Endothelial cell of umbilical vein (primary cell): Measurements from ENCODE around the gene BHLHA15. TPM values are rescaled to one million over a fixed set of nuclear protein-coding genes. Genes with fewer than 3 reads are reported as not detected.

ENCODE experiments used
- BruUV-seq: library from RNA; stranded (reverse); fragments of 400-500 nt; replicated peaks from 2 replicates; lab custom pipeline; 2021; lab: Mats Ljungman, UMichigan
- CTCF ChIA-PET: fragments of 300-600, 350-600 bp; sonication (Branson Sonifier 250); formaldehyde crosslinking; loops from one replicate; lab custom pipeline; 2021; ENCODE audit warnings: antibody characterized with exemption, inconsistent platforms; lab: Charles Lee
- POLR2A ChIA-PET: fragments of 300-600, 350-600 bp; sonication (Branson Sonifier 250); formaldehyde crosslinking; loops from one replicate; lab custom pipeline; 2021; ENCODE audit warnings: antibody characterized with exemption, inconsistent platforms; lab: Charles Lee
- DNase-seq: peaks from one replicate; pipeline ENCODE4 v3.0.0-alpha.2; 2011; ENCODE audit warnings: low read depth, low spot score
- FAIRE-seq: peaks from 2 replicates; lab custom pipeline; 2011; peaks lifted over from hg19 to GRCh38; lab: Jason Lieb, UNC
- H2AFZ ChIP-seq: 2 replicates; pipeline ENCODE4 v1.6.0; 2012; ENCODE audit warnings: low read depth, low read length, control low read depth, inconsistent platforms
- H3K27ac ChIP-seq: 2 replicates; pipeline ENCODE4 v1.5.1; 2011; ENCODE audit warnings: low read depth, mild to moderate bottlenecking, control low read depth, low read length, moderate library complexity; ENCODE audit not compliant: insufficient read depth
- H3K27me3 ChIP-seq, 2 experiments: 2 replicates each; pipeline versions ENCODE4 v1.6.0 to v1.6.1; 2011; ENCODE audit warnings: low read length in 2 of 2, mixed read lengths in 1 of 2; ENCODE audit not compliant: control insufficient read depth in 2 of 2, insufficient read depth in 2 of 2
- H3K36me3 ChIP-seq, 2 experiments: 2 replicates in 1 of 2; 3 replicates in 1 of 2; pipeline ENCODE4 v1.5.1; 2011; ENCODE audit warnings: low read length in 2 of 2, mild to moderate bottlenecking in 1 of 2, moderate library complexity in 1 of 2; ENCODE audit not compliant: control insufficient read depth in 2 of 2, insufficient read depth in 2 of 2; ENCODE audit errors: extremely low read depth in 1 of 2
- H3K4me1 ChIP-seq: 3 replicates; pipeline ENCODE4 v1.5.1; 2011; ENCODE audit warnings: mild to moderate bottlenecking, low read length; ENCODE audit not compliant: control insufficient read depth, insufficient read depth; ENCODE audit errors: extremely low read depth
- H3K4me2 ChIP-seq: 2 replicates; pipeline ENCODE4 v1.6.1; 2011; ENCODE audit warnings: low read length, control low read depth, mixed read lengths; ENCODE audit not compliant: insufficient read depth
- H3K4me3 ChIP-seq, 3 experiments: fragments of 200-600 bp in 1 of 3; sonication (generic), shearing (Covaris generic) in 1 of 3; replicated peaks in 1 of 3; 2 replicates each; pipeline ENCODE4 v1.5.1; 2011 to 2016; ENCODE audit warnings: control low read depth in 3 of 3, low read length in 3 of 3, mild to moderate bottlenecking in 2 of 3, inconsistent platforms in 1 of 3, low read depth in 1 of 3, moderate library complexity in 1 of 3; ENCODE audit not compliant: insufficient read depth in 1 of 3
- H3K79me2 ChIP-seq: 2 replicates; pipeline ENCODE4 v1.6.0; 2012; ENCODE audit warnings: low read length, inconsistent platforms; ENCODE audit not compliant: control insufficient read depth, insufficient read depth
- H3K9ac ChIP-seq: replicated peaks from 2 replicates; pipeline ENCODE3; 2011; ENCODE audit warnings: low read length, control low read depth; ENCODE audit not compliant: insufficient read depth; ENCODE audit errors: extremely low read depth
- H3K9me1 ChIP-seq: replicated peaks from 3 replicates; pipeline ENCODE4 v1.6.0; 2011; ENCODE audit warnings: mild to moderate bottlenecking, low read length; ENCODE audit not compliant: control insufficient read depth, insufficient read depth; ENCODE audit errors: extremely low read depth
- H3K9me3 ChIP-seq: replicated peaks from 2 replicates; pipeline ENCODE4 v1.5.1; 2012; ENCODE audit warnings: low read length, inconsistent platforms; ENCODE audit not compliant: control insufficient read depth, insufficient read depth
- H4K20me1 ChIP-seq: replicated peaks from 2 replicates; pipeline ENCODE3; 2011; ENCODE audit warnings: mild to moderate bottlenecking, low read length; ENCODE audit not compliant: control insufficient read depth, insufficient read depth; ENCODE audit errors: extremely low read depth
- EZH2 ChIP-seq: IDR thresholded peaks from 2 replicates; pipeline ENCODE4 v1.6.1; 2012; ENCODE audit warnings: borderline replicate concordance, low read depth, mild to moderate bottlenecking, moderate library complexity, low read length, inconsistent platforms; ENCODE audit not compliant: severe bottlenecking
- GATA2 ChIP-seq: IDR thresholded peaks from 2 replicates; pipeline ENCODE4 v1.7.0; 2011; ENCODE audit warnings: low read depth, mild to moderate bottlenecking, moderate library complexity, mixed read lengths, low read length; ENCODE audit not compliant: insufficient read length, insufficient read depth
- MYC ChIP-seq: IDR thresholded peaks from one replicate; pipeline ENCODE4 v1.6.1; 2011; ENCODE audit warnings: mild to moderate bottlenecking, low read depth, low read length
- dilution Hi-C: fragments of 300-500 bp; cut with MboI; formaldehyde crosslinking; loops from one replicate; pipeline ENCODE4 v1.15.0; 2019; ENCODE audit warnings: low sequenced_read_pairs; ENCODE audit not compliant: extremely low pct_ligation_motif_present
- intact Hi-C: fragments of 100-400 bp; cut with micrococcal nuclease; formaldehyde crosslinking; loops from one replicate; pipeline ENCODE4 v1.10.0; 2022
- polyA plus RNA-seq, 4 experiments: library from polyadenylated mRNA; depleted of rRNA in 3 of 4; stranded (reverse) in 3 of 4; unstranded in 1 of 4; fragments of >200 nt; gene quantifications; 2 replicates each; pipeline versions ENCODE4 v1.2.1 to v1.2.3, GENCODE V29; 2011 to 2012; ENCODE audit warnings: missing spikeins in 1 of 4
- total RNA-seq: library from RNA; stranded (reverse); gene quantifications from 2 replicates; pipeline ENCODE4 v1.2.3, GENCODE V29; 2021
- TF ChIP-seq, protein P1 (sequence below): IDR thresholded peaks from 2 replicates; pipeline ENCODE4 v1.6.1; 2011; ENCODE audit not compliant: insufficient read depth, insufficient read length
- TF ChIP-seq, protein P2 (sequence below), 2 donors: IDR thresholded peaks; 1 replicate in 1 of 2; 2 replicates in 1 of 2; pipeline ENCODE4 v1.5.1; 2011; ENCODE audit warnings: low read length in 2 of 2, mild to moderate bottlenecking in 2 of 2, moderate library complexity in 2 of 2, control low read depth in 1 of 2, inconsistent platforms in 1 of 2, low read depth in 1 of 2; ENCODE audit not compliant: insufficient read depth in 1 of 2; ENCODE audit errors: extremely low read depth in 1 of 2

BHLHA15 gene
- total and polyA plus RNA-seq, 2 donors (not counting 3 experiments of a cell fraction or from before 2014, with no cell fraction given): 0.81 to 1.2 TPM

DNA sequence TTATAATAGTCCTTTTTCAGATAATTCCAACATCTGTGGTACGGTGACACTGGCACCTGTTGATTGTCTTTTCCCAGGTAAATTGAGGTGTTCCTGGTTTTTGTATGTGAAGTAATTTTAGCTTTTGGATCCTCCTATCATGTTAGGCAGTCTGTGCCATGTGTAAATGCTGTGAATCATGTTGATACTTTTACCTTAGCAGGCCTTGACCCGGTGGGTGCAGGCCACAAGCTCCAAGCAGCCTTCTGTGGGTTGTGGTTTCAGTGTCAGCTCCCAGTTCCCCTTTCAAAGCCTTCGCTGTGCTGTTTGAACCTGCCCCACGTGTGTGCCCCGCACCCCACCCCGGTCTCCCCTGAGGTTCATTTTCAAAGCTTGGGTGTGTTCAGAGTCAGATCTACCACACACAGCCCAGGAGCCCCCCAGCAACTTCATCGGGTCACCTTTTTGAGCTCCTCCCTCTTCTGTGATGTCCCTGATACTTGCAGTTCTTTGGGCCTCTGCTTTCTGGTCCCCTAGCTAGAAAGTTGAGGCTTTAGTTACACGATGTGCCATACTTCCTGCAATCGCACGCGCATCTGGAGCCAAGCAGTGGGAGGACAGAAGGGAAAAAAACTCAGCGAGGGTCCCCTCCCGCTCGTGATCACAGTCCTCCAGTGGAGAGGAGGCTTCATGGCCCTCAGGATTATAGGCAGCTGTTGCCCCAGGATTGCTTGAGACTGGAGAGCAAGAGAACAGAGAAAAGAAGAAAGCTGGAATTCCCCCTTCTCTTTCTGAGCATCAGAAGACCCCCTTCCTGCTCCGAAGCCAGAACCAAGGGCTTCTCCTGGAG lies 8.7 kb upstream of the BHLHA15 start:
- H4K20me1 ChIP-seq: no peaks in the 10 kb centered on the region
- BruUV-seq: no TSS peak
- H3K27ac ChIP-seq: no peak overlapping the region
- H2AFZ ChIP-seq: no peak overlapping the region
- no peaks in the 10 kb centered on the region for H3K79me2 ChIP-seq
- no peaks in the 10 kb centered on the region for H3K9me1 ChIP-seq
- no peak overlapping the region for H3K4me2 ChIP-seq
- peaks cover 0 to 12% of the 10 kb centered on the region in 2 experiments for H3K36me3 ChIP-seq
- no peak overlapping the region for H3K4me3 ChIP-seq
- intact Hi-C loops: no loop called here
- FAIRE-seq: no peak
- H3K9ac ChIP-seq: no peak overlapping the region
- dilution Hi-C loops: no loop called here
- no peaks in the 10 kb centered on the region for H3K9me3 ChIP-seq
- no peak for DNase-seq
- POLR2A ChIA-PET: no interaction called here
- TF ChIP-seq, protein P1, sequence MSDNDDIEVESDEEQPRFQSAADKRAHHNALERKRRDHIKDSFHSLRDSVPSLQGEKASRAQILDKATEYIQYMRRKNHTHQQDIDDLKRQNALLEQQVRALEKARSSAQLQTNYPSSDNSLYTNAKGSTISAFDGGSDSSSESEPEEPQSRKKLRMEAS: no peak
- TF ChIP-seq, protein P2, sequence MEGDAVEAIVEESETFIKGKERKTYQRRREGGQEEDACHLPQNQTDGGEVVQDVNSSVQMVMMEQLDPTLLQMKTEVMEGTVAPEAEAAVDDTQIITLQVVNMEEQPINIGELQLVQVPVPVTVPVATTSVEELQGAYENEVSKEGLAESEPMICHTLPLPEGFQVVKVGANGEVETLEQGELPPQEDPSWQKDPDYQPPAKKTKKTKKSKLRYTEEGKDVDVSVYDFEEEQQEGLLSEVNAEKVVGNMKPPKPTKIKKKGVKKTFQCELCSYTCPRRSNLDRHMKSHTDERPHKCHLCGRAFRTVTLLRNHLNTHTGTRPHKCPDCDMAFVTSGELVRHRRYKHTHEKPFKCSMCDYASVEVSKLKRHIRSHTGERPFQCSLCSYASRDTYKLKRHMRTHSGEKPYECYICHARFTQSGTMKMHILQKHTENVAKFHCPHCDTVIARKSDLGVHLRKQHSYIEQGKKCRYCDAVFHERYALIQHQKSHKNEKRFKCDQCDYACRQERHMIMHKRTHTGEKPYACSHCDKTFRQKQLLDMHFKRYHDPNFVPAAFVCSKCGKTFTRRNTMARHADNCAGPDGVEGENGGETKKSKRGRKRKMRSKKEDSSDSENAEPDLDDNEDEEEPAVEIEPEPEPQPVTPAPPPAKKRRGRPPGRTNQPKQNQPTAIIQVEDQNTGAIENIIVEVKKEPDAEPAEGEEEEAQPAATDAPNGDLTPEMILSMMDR (IDR thresholded peaks at IDR 0.05; ENCODE audit: extremely low read depth in 1 of 2, insufficient read depth in 1 of 2, low read depth in 1 of 2, low read length in 2 of 2): no peak
- TF ChIP-seq GATA2: no peak
- no peak for TF ChIP-seq MYC
- no peak for TF ChIP-seq EZH2
- no peaks in the 10 kb centered on the region for H3K4me1 ChIP-seq
- CTCF ChIA-PET: interaction anchor here (0.9 kb wide), 1 partner anchor 181 kb away, joined by 3 read pairs; no protein-coding TSS in a partner anchor
- no peaks in the 10 kb centered on the region for H3K27me3 ChIP-seq
